Activated CD8-positive, alpha-beta memory T cell treated with anti-CD3 and anti-CD28 coated beads, Interleukin-2, amount 50 U/mL, for 1 hour (primary cell): ENCODE results near the gene DEFB125.
"Not testable (repeated sequence)": the region's sequence is repeated elsewhere in the genome, so short reads cannot be mapped to it uniquely, and the experiment has no call there.

Experiments used
- DNase-seq: peaks from one replicate; pipeline ENCODE4 v3.0.0-alpha.2; 2020; ENCODE audit errors: extremely low read depth

Gene DEFB125

GRCh38 chr20:87401-87800 lies at the start of gene DEFB125:
DEFB125 (plus strand) TSS chr20:87672; CDS start chr20:87710, 38 bp downstream.
- DNase-seq: no peak

DNA sequence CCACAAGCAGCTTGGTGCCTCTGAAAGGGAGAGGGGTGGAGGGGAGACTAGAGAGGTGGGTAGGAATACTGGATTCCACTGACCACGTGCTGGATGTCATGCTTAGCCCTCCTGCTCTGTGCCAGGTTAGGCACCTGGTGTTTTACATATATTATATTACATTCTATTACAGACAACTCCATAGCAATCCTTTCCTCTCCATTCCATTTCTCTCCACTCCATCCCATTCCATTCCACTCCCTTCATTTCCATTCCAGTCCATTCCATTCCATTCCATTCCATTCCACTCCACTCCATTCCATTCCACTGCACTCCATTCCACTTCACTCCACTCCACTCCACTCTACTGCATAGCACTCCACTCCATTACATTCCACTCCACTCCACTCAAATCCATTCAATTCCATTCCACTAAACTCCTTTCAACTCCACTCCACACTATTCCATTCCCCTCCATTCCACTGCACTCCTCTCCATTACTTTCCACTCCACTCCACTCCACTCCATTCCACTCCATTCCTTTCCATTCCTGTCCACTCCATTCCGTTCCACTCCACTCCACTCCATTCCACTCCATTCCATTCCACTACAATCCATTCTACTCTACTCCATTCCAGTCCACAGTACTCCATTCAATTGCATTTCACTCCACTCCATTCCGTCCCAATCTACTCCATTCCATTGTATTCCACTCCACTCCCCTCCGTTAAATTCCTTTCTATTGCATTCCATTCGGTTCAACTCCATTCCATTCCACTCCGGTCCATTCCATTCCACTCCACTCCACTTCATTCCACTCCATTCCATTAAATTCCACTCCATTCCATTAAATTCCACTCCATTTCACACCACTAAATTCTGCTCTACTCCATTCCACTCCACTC lies 27.2 kb upstream of the DEFB125 start:
- no peak for DNase-seq

- DNase-seq: no peak
These were observed 26.2 kb upstream of the DEFB125 start for GRCh38 chr20:61230-61629.

- DNase-seq: no peak
These were observed 25.7 kb upstream of the DEFB125 start for GRCh38 chr20:61757-62156.

- no peak for DNase-seq
These were observed 25.0 kb upstream of the DEFB125 start for GRCh38 chr20:62487-62886.

- no peak for DNase-seq
These were observed 23.4 kb upstream of the DEFB125 start for GRCh38 chr20:64026-64603.

DNA sequence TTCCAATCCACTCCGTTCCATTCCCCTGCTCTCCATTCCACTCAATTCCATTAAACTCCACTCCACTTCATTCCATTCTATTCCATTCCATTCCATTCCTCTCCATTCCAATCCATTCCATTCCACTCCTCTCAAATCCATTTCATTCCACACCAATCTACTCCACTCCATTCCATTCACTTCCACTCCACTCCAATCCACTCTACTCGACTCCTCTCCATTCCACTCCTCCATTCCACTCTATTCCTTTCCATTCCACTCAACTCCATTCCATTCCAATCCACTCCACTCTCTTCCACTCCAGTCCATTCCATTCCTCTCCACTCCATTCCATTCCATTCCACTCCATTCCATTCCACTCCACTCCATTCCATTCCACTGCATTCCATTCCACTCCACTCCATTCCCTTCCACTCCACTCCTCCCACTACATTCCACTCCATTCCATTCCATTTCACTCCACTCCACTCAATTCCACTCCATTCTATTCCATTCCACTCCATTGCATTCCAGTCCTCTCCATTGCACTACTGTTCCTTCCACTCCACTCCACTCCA lies 22.6 kb upstream of the DEFB125 start:
- no peak for DNase-seq

DNA sequence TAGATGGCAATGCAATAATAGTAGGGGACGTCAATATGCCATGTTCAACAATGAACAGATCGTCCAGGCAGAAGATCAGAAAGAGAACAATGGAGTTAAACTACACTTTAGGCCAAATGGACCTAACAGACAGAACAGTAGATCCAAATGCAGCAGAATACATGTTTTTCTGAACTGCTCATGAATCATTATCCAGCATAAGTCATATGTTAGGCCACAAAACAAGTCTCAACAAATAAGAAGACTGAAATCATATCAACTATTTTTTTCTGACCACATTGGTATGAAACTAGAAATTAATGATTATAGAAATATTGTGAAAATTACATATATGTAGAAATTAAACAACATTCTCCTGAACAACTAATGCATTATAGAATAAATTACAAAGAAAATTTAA lies 10.2 kb upstream of the DEFB125 start:
- no peak for DNase-seq

- no peak for DNase-seq
These were observed 9.1 kb upstream of the DEFB125 start for GRCh38 chr20:78338-78737.

GRCh38 chr20:79565-79964 lies 7.9 kb upstream of the DEFB125 start:
- DNase-seq: no peak

- no peak for DNase-seq
These were observed 3.2 kb downstream of the DEFB125 start for GRCh38 chr20:90651-91050.

DNA sequence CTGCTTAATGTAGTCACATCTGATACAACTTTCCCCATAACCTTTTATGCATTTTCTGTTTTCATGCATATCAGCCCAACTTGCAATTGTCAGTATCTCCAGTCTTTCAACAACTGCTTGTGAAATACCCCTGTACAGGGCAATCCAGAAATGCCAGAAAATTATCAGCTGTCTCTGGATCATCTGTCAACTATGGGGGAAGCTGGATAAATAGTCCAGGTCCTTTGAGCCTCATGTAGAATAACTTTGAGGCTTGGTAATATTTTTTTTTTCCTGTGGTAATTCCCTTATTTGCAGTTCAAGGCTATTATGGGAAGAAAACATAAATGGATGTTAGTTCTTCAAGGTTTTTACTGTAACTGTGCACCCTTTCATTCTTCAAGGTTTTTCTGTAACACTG lies 6.2 kb downstream of the DEFB125 start:
- DNase-seq: no peak

- DNase-seq: no peak
These were observed 7.7 kb downstream of the DEFB125 start for GRCh38 chr20:95215-95614.

GRCh38 chr20:97691-98090 lies 10.2 kb downstream of the DEFB125 start:
- DNase-seq: not testable (repeated sequence)

DNA sequence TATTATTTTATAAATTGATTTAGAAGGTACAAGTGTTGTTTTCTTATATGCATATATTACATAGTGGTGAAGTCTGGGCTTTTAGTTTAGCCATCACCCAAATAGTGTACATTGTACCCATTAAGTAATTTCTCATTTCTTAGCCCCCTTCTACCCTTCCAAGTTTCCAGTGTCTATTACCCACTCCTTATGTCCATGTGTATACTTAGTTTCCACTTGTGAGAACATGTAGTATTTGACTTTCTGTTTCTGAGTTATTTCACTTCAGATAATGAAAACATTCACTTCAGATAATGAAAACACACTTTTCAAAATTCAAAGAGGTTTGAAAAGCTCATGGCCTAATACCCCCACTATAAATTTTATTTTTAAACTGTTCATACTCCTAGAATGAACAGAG lies 14.5 kb downstream of the DEFB125 start:
- DNase-seq: no peak

DNA sequence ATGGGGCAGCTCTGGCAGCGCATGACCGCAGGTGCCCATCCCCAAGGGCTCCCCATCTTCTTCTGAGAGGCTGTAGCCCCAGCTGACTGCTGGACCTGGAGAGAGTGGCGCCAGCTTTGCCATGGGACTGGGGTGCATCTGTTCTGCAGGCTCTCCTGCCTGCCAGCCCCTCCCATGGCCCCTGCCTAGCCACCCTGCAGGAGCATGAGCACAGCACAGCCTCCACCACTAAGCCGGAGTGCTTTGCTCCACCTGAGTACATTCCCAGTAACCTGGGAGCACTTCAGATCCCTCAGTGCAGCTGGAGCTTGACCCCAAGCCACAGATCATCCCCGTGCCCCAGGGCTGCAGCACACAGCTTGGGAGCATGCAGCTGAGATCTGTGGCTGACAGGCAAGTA lies 16.0 kb downstream of the DEFB125 start:
- no peak for DNase-seq

DNA sequence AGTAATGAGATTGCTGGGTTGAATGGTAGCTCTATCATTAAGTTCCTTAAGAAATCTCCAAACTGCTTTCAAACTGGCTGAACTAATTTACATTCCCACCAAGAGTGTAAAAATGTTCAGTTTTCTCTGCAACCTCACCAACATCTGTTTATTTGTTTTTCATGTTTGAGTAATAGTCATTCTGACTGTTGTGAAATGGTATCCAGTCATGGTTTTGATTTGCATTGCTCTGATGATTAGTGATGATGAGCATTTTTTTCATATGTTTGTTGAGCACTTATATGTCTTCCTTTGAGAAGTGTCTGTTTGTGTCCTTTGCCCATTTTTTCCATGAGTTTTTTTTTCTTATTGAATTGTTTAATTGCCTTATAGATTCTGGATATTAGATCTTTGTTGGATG lies 24.9 kb downstream of the DEFB125 start:
- DNase-seq: no peak

- no peak for DNase-seq
These were observed 30.0 kb downstream of the DEFB125 start for GRCh38 chr20:117518-117917.

DNA sequence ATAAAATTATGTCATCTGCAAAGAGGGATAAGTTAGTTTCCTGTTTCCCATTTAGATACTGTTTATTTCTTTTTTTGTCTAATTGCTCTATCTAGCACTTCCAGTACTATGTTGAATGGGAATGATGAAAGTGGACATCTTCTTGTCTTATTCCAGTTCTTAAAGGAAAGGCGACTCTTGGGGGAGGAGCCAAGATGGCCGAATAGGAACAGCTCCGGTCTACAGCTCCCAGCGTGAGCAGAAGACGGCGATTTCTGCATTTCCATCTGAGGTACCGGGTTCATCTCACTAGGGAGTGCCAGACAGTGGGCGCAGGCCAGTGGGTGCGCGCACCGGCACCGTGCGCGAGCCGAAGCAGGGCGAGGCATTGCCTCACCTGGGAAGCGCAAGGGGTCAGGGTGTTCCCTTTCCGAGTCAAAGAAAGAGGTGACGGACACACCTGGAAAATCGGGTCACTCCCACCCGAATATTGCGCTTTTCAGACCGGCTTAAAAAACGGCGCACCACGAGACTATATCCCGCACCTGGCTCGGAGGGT lies 42.4 kb downstream of the DEFB125 start:
- not testable (repeated sequence) for DNase-seq

GRCh38 chr20:137668-138490 lies 50.4 kb downstream of the DEFB125 start:
- DNase-seq: no peak

GRCh38 chr20:142290-142689 lies 54.8 kb downstream of the DEFB125 start, which contains the start of gene DEFB126:
DEFB126 (plus strand) TSS chr20:142590; CDS start chr20:142629, 39 bp downstream.
- no peak for DNase-seq

DNA sequence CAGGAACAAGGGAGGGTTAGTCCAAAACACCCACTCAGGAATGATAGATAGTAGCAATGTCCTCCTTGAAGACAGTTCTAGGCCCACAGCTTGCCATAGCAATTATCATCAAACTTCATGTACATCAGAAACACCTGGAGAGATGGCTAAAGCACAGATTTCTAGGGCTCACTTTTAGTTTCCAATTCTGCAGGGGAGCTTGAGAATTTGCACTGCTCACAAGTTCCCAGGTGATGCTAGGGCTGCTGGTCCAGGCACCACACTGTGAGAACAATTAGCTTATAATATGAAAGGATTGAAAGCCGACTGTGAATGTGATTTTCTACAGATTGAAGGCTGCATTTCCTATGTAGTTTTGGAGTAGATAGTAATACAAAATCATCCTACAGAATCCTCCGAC lies 58.4 kb downstream of the DEFB125 start:
- no peak for DNase-seq
